GM12878 (cell line): ENCODE results near the gene PBLD. TPM values are rescaled to one million over a fixed set of nuclear protein-coding genes. Genes with fewer than 3 reads are reported as not detected.

Experiments used
- ATAC-seq: fragments of 200-7000 bp; cut with Tn5 transposase; 3 replicates; pipeline ENCODE4 v1.9.1; 2020; ENCODE audit warnings: mild to moderate bottlenecking, moderate library complexity
- BruUV-seq: library from RNA; stranded (reverse); fragments of 400-500 nt; replicated peaks from 2 replicates; lab custom pipeline; 2021; lab: Mats Ljungman, UMichigan
- CTCF ChIA-PET: fragments of 300-600 bp; sonication (Branson Sonifier 250); formaldehyde crosslinking; extraction: SDS; loops from one replicate; lab custom pipeline; 2021; ENCODE audit warnings: inconsistent platforms; lab: Yijun Ruan, JAX
- POLR2A ChIA-PET: fragments of 350-600 bp; formaldehyde crosslinking; extraction: SDS; loops from one replicate; lab custom pipeline; 2021; ENCODE audit warnings: inconsistent platforms; lab: Charles Lee
- RAD21 ChIA-PET: fragments of 300-600 bp; sonication (Branson Sonifier 250); formaldehyde crosslinking; loops from one replicate; lab custom pipeline; 2023; ENCODE audit warnings: antibody characterized with exemption; ENCODE audit not compliant: unreplicated experiment; lab: Charles Lee
- SMC1A ChIA-PET: fragments of 300-600 bp; sonication (Branson Sonifier 250); formaldehyde crosslinking; loops from one replicate; lab custom pipeline; 2023; ENCODE audit not compliant: unreplicated experiment, uncharacterized antibody; lab: Charles Lee
- DNase-seq: peaks from one replicate; pipeline ENCODE4 v3.0.0-alpha.2; 2011; ENCODE audit warnings: low read depth, low spot score
- FAIRE-seq: peaks from 3 replicates; lab custom pipeline; 2011; peaks lifted over from hg19 to GRCh38; lab: Jason Lieb, UNC
- H2AFZ ChIP-seq: 2 replicates; pipeline ENCODE4 v1.6.0; 2011; ENCODE audit warnings: low read depth, low read length, control low read depth; ENCODE audit not compliant: control insufficient read depth
- H3K27ac ChIP-seq: 2 replicates; pipeline ENCODE4 v1.5.1; 2011; ENCODE audit warnings: control low read depth; ENCODE audit not compliant: control insufficient read depth, insufficient read depth
- H3K27me3 ChIP-seq, 2 experiments: replicated peaks in 1 of 2; 2 replicates each; pipeline versions ENCODE4 v1.6.0 to v1.6.1; 2011; ENCODE audit warnings: low read length in 1 of 2; ENCODE audit not compliant: control insufficient read depth in 2 of 2, insufficient read depth in 2 of 2
- H3K36me3 ChIP-seq, 2 experiments: 2 replicates each; pipeline ENCODE4 v1.5.1; 2011; ENCODE audit warnings: low read length in 1 of 2; ENCODE audit not compliant: control insufficient read depth in 2 of 2, insufficient read depth in 2 of 2
- H3K4me1 ChIP-seq: 2 replicates; pipeline ENCODE4 v1.6.1; 2011; ENCODE audit warnings: mild to moderate bottlenecking, low read length, moderate library complexity, mixed read lengths; ENCODE audit not compliant: control insufficient read depth, insufficient read depth
- H3K4me2 ChIP-seq: 2 replicates; pipeline ENCODE4 v1.6.0; 2011; ENCODE audit warnings: control low read depth; ENCODE audit not compliant: control insufficient read depth, insufficient read depth
- H3K4me3 ChIP-seq: fragments of 200-600 bp; sonication (generic); 2 replicates; pipeline ENCODE4 v1.5.1; 2016
- H3K79me2 ChIP-seq: 2 replicates; pipeline ENCODE4 v1.6.0; 2011; ENCODE audit warnings: low read length; ENCODE audit not compliant: control insufficient read depth, insufficient read depth
- H3K9ac ChIP-seq: 2 replicates; pipeline ENCODE4 v1.8.0; 2011; ENCODE audit warnings: low read length, control low read depth, mixed read lengths; ENCODE audit not compliant: control insufficient read depth, insufficient read depth
- H3K9me3 ChIP-seq: replicated peaks from 3 replicates; pipeline ENCODE4 v1.5.1; 2011; ENCODE audit warnings: mild to moderate bottlenecking, low read length; ENCODE audit not compliant: control insufficient read depth, insufficient read depth
- H4K20me1 ChIP-seq: 2 replicates; pipeline ENCODE4 v1.6.0; 2011; ENCODE audit not compliant: control insufficient read depth, insufficient read depth
- BCL11A ChIP-seq: IDR thresholded peaks from 2 replicates; pipeline ENCODE4 v1.6.1; 2011; ENCODE audit warnings: low read depth, low read length
- BHLHE40 ChIP-seq, 2 experiments: fragments of 450-650 bp in 1 of 2; IDR thresholded peaks; 2 replicates each; pipeline ENCODE4 v1.6.1; 2011 to 2017; ENCODE audit warnings: low read depth in 2 of 2, borderline replicate concordance in 1 of 2, improper control_type of control experiment in 1 of 2, low read length in 1 of 2, mild to moderate bottlenecking in 1 of 2
- EED ChIP-seq: sonication (generic); IDR thresholded peaks from 2 replicates; pipeline ENCODE4 v1.6.1; 2016; ENCODE audit warnings: antibody characterized with exemption, low read depth
- MEF2A ChIP-seq: IDR thresholded peaks from 2 replicates; pipeline ENCODE4 v1.6.1; 2011; ENCODE audit warnings: low read depth, mild to moderate bottlenecking, low read length, moderate library complexity; ENCODE audit not compliant: insufficient read depth
- RCOR1 ChIP-seq: conservative IDR thresholded peaks from 2 replicates; pipeline ENCODE4 v1.6.1; 2012; ENCODE audit warnings: low read depth, low read length, improper control_type of control experiment
- SUPT20H ChIP-seq: IDR thresholded peaks from 2 replicates; pipeline ENCODE4 v1.6.1; 2011; ENCODE audit warnings: low read depth, mild to moderate bottlenecking, low read length, moderate library complexity, borderline replicate concordance; ENCODE audit not compliant: control insufficient read depth
- TCF3 ChIP-seq: IDR thresholded peaks from 2 replicates; pipeline ENCODE4 v1.6.1; 2012; ENCODE audit warnings: low read depth, mild to moderate bottlenecking, low read length, borderline replicate concordance; ENCODE audit not compliant: insufficient read depth
- YBX1 ChIP-seq: fragments of 450-650 bp; IDR thresholded peaks from 2 replicates; pipeline ENCODE4 v1.6.1; 2016; ENCODE audit warnings: antibody characterized with exemption
- ZBTB4 ChIP-seq: fragments of 450-650 bp; formaldehyde crosslinking; IDR thresholded peaks from 2 replicates; pipeline ENCODE4 v1.4.0; 2022; ENCODE audit warnings: mild to moderate bottlenecking, moderate library complexity
- ZNF207 ChIP-seq: fragments of 450-650 bp; IDR thresholded peaks from 2 replicates; pipeline ENCODE4 v1.6.1; 2014; ENCODE audit warnings: antibody characterized with exemption, mild to moderate bottlenecking, borderline replicate concordance
- ZNF687 ChIP-seq: fragments of 450-650 bp; IDR thresholded peaks from 2 replicates; pipeline ENCODE4 v1.6.1; 2017; ENCODE audit warnings: mild to moderate bottlenecking, moderate library complexity
- in situ Hi-C: fragments of 300-500 bp; cut with MboI; formaldehyde crosslinking; loops from 9 replicates; pipeline ENCODE4 v1.14.3; 2018; ENCODE audit warnings: mixed read lengths
- intact Hi-C: fragments of 100-400 bp; cut with micrococcal nuclease; formaldehyde crosslinking; loops from one replicate; pipeline ENCODE4 v1.14.2; 2022; ENCODE audit not compliant: unreplicated experiment
- polyA plus RNA-seq, 11 experiments: library from polyadenylated mRNA; depleted of rRNA in 4 of 11; unstranded in 6 of 11; stranded (reverse) in 5 of 11; fragments of >200 nt; fragmentation: Nextera tagmentation in 4 of 11; fragmentation: Illumina TruSeq in 1 of 11; extraction: Ambion mirVana in 4 of 11; extraction: Trizol in 1 of 11; gene quantifications; 1 replicate in 1 of 11; 2 replicates in 10 of 11; pipeline versions ENCODE4 v1.2.1 to v1.2.3, GENCODE V29; 2011 to 2016; ENCODE audit warnings: inconsistent platforms in 2 of 11, missing spikeins in 2 of 11, low read depth in 1 of 11
- total RNA-seq, 4 experiments: library from RNA; depleted of rRNA in 3 of 4; stranded (reverse); fragments of >200 nt in 3 of 4; fragmentation: Illumina TruSeq in 1 of 4; extraction: Trizol in 1 of 4; gene quantifications; 2 replicates each; pipeline versions ENCODE4 v1.2.1 to v1.2.3, GENCODE V29; 2013 to 2021
- TF ChIP-seq, protein P1 (sequence below): IDR thresholded peaks from 2 replicates; pipeline ENCODE4 v1.6.1; 2011; ENCODE audit warnings: borderline replicate concordance, low read depth, mild to moderate bottlenecking, moderate library complexity, mixed read lengths, low read length; ENCODE audit not compliant: insufficient read depth; ENCODE audit errors: extremely low read length

Gene PBLD
- total and polyA plus RNA-seq, 10 of the 15 experiments (the other 5 are each of a cell fraction or from before 2014, with no cell fraction given): 0.68 to 2.8 (median 1.7) TPM

DNA sequence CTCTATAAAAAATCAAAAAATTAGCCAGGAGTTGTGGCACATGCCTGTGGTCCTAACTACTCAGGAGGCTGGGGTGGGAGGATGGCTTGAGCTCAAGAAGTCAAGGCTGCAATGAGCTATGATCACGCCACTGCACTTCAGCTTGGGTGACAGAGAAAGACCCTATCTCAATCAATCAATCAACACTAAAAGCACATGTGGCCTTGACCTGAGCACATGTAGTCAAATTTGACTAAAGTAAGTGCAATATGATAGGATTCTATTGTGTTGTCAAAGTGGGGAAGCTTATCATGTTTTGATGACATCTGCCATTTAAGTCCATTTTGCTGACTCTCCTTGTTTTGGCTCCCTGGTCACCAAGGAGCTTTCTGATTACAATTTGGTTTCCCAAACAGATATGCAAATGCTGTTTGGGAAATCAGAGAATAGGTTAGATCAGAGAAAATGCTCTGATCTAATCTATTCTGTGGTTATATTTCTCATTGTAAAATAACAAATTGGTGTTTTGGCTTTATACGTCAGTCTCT lies 57.1 kb downstream of the PBLD start (continued):
- no peak for TF ChIP-seq ZNF687
- TF ChIP-seq MEF2A: no peak
- TF ChIP-seq ZNF207: no peak
- TF ChIP-seq TCF3: no peak
- TF ChIP-seq BHLHE40 (IDR thresholded peaks at IDR 0.05; ENCODE audit: borderline replicate concordance in 1 of 2, low read depth in 2 of 2, low read length in 1 of 2): no peak

DNA sequence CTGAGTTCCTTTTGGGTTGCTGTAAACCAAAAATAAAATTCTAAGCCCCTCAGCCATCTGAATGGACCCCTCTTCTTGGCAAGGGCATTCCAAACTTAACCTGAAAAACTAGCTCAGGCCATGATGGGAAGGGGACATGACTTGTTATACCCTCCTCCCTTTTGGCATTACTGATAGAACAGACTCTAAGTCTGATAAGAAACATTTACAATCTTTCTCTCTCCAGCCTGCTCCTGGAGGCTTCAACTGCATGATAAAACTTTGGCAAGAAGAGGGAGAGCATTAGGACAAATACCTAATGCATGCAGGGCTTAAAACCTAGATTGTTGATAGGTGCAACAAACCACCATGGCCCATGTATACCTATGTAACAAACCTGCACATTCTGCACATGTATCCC lies 59.9 kb downstream of the PBLD start:
- Histone ChIP-seq H2AFZ (no peak overlapping the region), H3K9ac (no peak overlapping the region), H3K4me1 (no peaks in the 10 kb centered on the region), H3K79me2 (no peaks in the 10 kb centered on the region), H3K36me3 (no peaks in the 10 kb centered on the region), H3K27me3 (no peaks in the 10 kb centered on the region), H3K4me3 (no peak overlapping the region), H3K9me3 (no peaks in the 10 kb centered on the region; the same call in 2 of the 3 replicates), H3K27ac (no peak overlapping the region), H3K4me2 (no peak overlapping the region), H4K20me1 (no peaks in the 10 kb centered on the region)
- ChIA-PET RAD21 (no interaction called here), SMC1A (no interaction called here), POLR2A (no interaction called here), CTCF (interaction anchor here (0.6 to 1.1 kb wide), 3 partner anchors 29 to 60 kb away, joined by 3 to 4 read pairs (median 3); no protein-coding TSS in a partner anchor)
- no peak for DNase-seq
- no peak for FAIRE-seq
- intact Hi-C loops: no loop called here
- no peak for ATAC-seq
- BruUV-seq: no TSS peak
- in situ Hi-C loops: no loop called here
- TF ChIP-seq, protein P1, sequence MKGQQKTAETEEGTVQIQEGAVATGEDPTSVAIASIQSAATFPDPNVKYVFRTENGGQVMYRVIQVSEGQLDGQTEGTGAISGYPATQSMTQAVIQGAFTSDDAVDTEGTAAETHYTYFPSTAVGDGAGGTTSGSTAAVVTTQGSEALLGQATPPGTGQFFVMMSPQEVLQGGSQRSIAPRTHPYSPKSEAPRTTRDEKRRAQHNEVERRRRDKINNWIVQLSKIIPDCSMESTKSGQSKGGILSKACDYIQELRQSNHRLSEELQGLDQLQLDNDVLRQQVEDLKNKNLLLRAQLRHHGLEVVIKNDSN: no peak
- TF ChIP-seq MEF2A (no peak), YBX1 (no peak), BCL11A (no peak), SUPT20H (no peak), RCOR1 (no peak), EED (no peak), ZBTB4 (CRISPR knock-in tag) (no peak)
